Liver (tissue), 9 donors: Measurements from ENCODE around the gene GABPB1. TPM values are rescaled to one million over a fixed set of nuclear protein-coding genes. Genes with fewer than 3 reads are reported as not detected.

Experiments
- DNase-seq: peaks from one replicate; pipeline ENCODE4 v3.0.0-alpha.2; 2017; ENCODE audit warnings: low spot score
- H3K27ac ChIP-seq, 2 donors: one replicate each; pipeline ENCODE4 v1.7.0; 2013; ENCODE audit warnings: inconsistent platforms in 2 of 2, low read length in 2 of 2, control low read depth in 1 of 2, low read depth in 1 of 2, mild to moderate bottlenecking in 1 of 2
- H3K27me3 ChIP-seq, 4 donors: one replicate each; pipeline versions ENCODE4 v1.6.1 to v1.7.0; 2013; ENCODE audit warnings: low read length in 3 of 4, inconsistent platforms in 1 of 4, mild to moderate bottlenecking in 1 of 4, moderate library complexity in 1 of 4; ENCODE audit not compliant: control insufficient read depth in 4 of 4, insufficient read depth in 4 of 4
- H3K36me3 ChIP-seq, 4 donors: one replicate each; pipeline versions ENCODE4 v1.6.1 to v1.7.0; 2013; ENCODE audit warnings: low read length in 3 of 4, mild to moderate bottlenecking in 3 of 4, low read depth in 1 of 4, moderate library complexity in 1 of 4; ENCODE audit not compliant: control insufficient read depth in 4 of 4, insufficient read depth in 3 of 4
- H3K4me1 ChIP-seq, 4 donors: one replicate each; pipeline versions ENCODE4 v1.6.1 to v1.7.0; 2013; ENCODE audit warnings: low read length in 3 of 4, mild to moderate bottlenecking in 3 of 4, moderate library complexity in 1 of 4; ENCODE audit not compliant: control insufficient read depth in 4 of 4, insufficient read depth in 4 of 4
- H3K4me3 ChIP-seq, 3 donors: one replicate each; pipeline versions ENCODE4 v1.6.1 to v1.7.0; 2013; ENCODE audit warnings: low read length in 3 of 3, control low read depth in 1 of 3, low read depth in 1 of 3, mild to moderate bottlenecking in 1 of 3
- H3K9ac ChIP-seq, 2 donors: one replicate each; pipeline ENCODE4 v1.7.0; 2013; ENCODE audit warnings: low read length in 2 of 2, mild to moderate bottlenecking in 2 of 2, moderate library complexity in 2 of 2, control low read depth in 1 of 2, low read depth in 1 of 2
- H3K9me3 ChIP-seq, 4 donors: one replicate each; pipeline versions ENCODE4 v1.6.1 to v1.7.0; 2013; ENCODE audit warnings: low read length in 3 of 4; ENCODE audit not compliant: control insufficient read depth in 4 of 4
- EGR1 ChIP-seq, 2 donors: IDR thresholded peaks; 2 replicates each; pipeline ENCODE4 v1.6.1; 2016 to 2018; ENCODE audit warnings: antibody characterized with exemption in 2 of 2, low read depth in 2 of 2
- FOXA1 ChIP-seq: IDR thresholded peaks from 2 replicates; pipeline ENCODE4 v1.6.1; 2016; ENCODE audit warnings: antibody characterized with exemption
- GABPA ChIP-seq, 2 donors: IDR thresholded peaks in 1 of 2; conservative IDR thresholded peaks in 1 of 2; 2 replicates each; pipeline ENCODE4 v1.6.1; 2016; ENCODE audit warnings: antibody characterized with exemption in 2 of 2, mild to moderate bottlenecking in 1 of 2, moderate library complexity in 1 of 2
- HNF4A ChIP-seq, 2 donors: conservative IDR thresholded peaks; 2 replicates each; pipeline ENCODE4 v1.6.1; 2016; ENCODE audit warnings: antibody characterized with exemption in 2 of 2, mild to moderate bottlenecking in 2 of 2
- HNF4G ChIP-seq: IDR thresholded peaks from 2 replicates; pipeline ENCODE4 v1.6.1; 2016; ENCODE audit warnings: antibody characterized with exemption
- NR2F2 ChIP-seq: IDR thresholded peaks from 2 replicates; pipeline ENCODE4 v1.6.1; 2016; ENCODE audit warnings: antibody characterized with exemption
- RAD21 ChIP-seq, 2 donors: IDR thresholded peaks; 2 replicates each; pipeline ENCODE4 v1.6.1; 2016; ENCODE audit warnings: antibody characterized with exemption in 2 of 2, mild to moderate bottlenecking in 2 of 2
- RXRA ChIP-seq, 2 donors: IDR thresholded peaks; 2 replicates each; pipeline ENCODE4 v1.6.1; 2017 to 2018; ENCODE audit warnings: antibody characterized with exemption in 2 of 2, mild to moderate bottlenecking in 1 of 2
- SP1 ChIP-seq: IDR thresholded peaks from 2 replicates; pipeline ENCODE4 v1.6.1; 2018; ENCODE audit warnings: antibody characterized with exemption, mild to moderate bottlenecking
- TAF1 ChIP-seq: conservative IDR thresholded peaks from 2 replicates; pipeline ENCODE4 v1.6.1; 2016; ENCODE audit warnings: antibody characterized with exemption, mild to moderate bottlenecking
- YY1 ChIP-seq: IDR thresholded peaks from 2 replicates; pipeline ENCODE4 v1.6.1; 2016; ENCODE audit warnings: antibody characterized with exemption, mild to moderate bottlenecking
- WGBS: extraction: QIAGEN DNeasy Blood & Tissue Kit; methylation state at CpG from one replicate; pipeline ENCODE4 v1.1.7; 2013; 5-methylcytosine and 5-hydroxymethylcytosine counted together
- polyA plus RNA-seq, 2 donors: library from polyadenylated mRNA; stranded (reverse) in 1 of 2; unstranded in 1 of 2; fragments of 200-250 nt in 1 of 2; fragments of >200 nt in 1 of 2; fragmentation: Nextera tagmentation in 1 of 2; extraction: Ambion mirVana in 1 of 2; gene quantifications; one replicate each; pipeline versions ENCODE4 v1.2.1 to v1.2.3, GENCODE V29; 2013 to 2015
- total RNA-seq, 2 donors: library from RNA; depleted of rRNA; stranded (reverse); fragments of >200 nt; gene quantifications; one replicate each; pipeline ENCODE4 v1.2.3, GENCODE V29; 2014
- TF ChIP-seq, protein P1 (sequence below): IDR thresholded peaks from 2 replicates; pipeline ENCODE4 v1.6.1; 2016; ENCODE audit warnings: antibody characterized with exemption
- TF ChIP-seq, protein P2 (sequence below): IDR thresholded peaks from 2 replicates; pipeline ENCODE4 v1.6.1; 2016; ENCODE audit warnings: antibody characterized with exemption
- TF ChIP-seq, protein P3 (sequence below): IDR thresholded peaks from 2 replicates; pipeline ENCODE4 v1.6.1; 2016; ENCODE audit warnings: antibody characterized with exemption, mild to moderate bottlenecking
- TF ChIP-seq, protein P4 (sequence below): fragments of 150-350 bp; IDR thresholded peaks from 2 replicates; pipeline ENCODE4 v1.5.1; 2017; ENCODE audit warnings: improper control_type of control experiment, low read depth, low read length; ENCODE audit not compliant: missing input control
- TF ChIP-seq, protein P5 (sequence below): IDR thresholded peaks from 2 replicates; pipeline ENCODE4 v1.6.1; 2016; ENCODE audit warnings: antibody characterized with exemption
- donor health status: healthy.
- donor health status: healthy.
- donor health status: healthy.
- donor health status: healthy.
- donor health status: healthy.

GABPB1 gene
- total and polyA plus RNA-seq, 4 donors = 4.4 to 23.6 (median 9.8) TPM

DNA sequence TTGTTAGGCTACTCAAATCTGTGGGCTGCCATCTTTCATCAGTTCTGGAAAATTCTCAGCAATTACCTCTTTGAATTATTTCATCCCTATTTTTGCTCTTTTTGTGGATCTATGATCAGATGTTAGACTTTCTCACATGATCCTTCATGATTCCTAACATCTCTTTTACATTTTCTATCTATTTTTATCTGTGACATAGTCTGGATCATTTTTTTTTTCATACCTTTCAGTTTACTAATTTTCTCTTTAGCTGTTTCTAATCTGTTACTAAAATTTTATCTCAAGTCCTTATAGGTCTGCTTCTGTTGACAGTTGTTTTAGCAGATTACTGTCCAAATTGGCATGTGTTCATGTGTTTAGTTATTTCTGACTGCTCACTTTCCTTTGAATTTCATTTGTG is 47.2 kb downstream of the GABPB1 start:
- TF ChIP-seq, protein P1, sequence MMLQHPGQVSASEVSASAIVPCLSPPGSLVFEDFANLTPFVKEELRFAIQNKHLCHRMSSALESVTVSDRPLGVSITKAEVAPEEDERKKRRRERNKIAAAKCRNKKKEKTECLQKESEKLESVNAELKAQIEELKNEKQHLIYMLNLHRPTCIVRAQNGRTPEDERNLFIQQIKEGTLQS = no peak
- TF ChIP-seq, protein P2, sequence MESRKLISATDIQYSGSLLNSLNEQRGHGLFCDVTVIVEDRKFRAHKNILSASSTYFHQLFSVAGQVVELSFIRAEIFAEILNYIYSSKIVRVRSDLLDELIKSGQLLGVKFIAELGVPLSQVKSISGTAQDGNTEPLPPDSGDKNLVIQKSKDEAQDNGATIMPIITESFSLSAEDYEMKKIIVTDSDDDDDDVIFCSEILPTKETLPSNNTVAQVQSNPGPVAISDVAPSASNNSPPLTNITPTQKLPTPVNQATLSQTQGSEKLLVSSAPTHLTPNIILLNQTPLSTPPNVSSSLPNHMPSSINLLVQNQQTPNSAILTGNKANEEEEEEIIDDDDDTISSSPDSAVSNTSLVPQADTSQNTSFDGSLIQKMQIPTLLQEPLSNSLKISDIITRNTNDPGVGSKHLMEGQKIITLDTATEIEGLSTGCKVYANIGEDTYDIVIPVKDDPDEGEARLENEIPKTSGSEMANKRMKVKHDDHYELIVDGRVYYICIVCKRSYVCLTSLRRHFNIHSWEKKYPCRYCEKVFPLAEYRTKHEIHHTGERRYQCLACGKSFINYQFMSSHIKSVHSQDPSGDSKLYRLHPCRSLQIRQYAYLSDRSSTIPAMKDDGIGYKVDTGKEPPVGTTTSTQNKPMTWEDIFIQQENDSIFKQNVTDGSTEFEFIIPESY = no peak
- TF ChIP-seq, protein P3, sequence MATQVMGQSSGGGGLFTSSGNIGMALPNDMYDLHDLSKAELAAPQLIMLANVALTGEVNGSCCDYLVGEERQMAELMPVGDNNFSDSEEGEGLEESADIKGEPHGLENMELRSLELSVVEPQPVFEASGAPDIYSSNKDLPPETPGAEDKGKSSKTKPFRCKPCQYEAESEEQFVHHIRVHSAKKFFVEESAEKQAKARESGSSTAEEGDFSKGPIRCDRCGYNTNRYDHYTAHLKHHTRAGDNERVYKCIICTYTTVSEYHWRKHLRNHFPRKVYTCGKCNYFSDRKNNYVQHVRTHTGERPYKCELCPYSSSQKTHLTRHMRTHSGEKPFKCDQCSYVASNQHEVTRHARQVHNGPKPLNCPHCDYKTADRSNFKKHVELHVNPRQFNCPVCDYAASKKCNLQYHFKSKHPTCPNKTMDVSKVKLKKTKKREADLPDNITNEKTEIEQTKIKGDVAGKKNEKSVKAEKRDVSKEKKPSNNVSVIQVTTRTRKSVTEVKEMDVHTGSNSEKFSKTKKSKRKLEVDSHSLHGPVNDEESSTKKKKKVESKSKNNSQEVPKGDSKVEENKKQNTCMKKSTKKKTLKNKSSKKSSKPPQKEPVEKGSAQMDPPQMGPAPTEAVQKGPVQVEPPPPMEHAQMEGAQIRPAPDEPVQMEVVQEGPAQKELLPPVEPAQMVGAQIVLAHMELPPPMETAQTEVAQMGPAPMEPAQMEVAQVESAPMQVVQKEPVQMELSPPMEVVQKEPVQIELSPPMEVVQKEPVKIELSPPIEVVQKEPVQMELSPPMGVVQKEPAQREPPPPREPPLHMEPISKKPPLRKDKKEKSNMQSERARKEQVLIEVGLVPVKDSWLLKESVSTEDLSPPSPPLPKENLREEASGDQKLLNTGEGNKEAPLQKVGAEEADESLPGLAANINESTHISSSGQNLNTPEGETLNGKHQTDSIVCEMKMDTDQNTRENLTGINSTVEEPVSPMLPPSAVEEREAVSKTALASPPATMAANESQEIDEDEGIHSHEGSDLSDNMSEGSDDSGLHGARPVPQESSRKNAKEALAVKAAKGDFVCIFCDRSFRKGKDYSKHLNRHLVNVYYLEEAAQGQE = no peak
- TF ChIP-seq FOXA1 (no peak), GABPA (IDR thresholded peaks at IDR 0.05 in 1 of 2, conservative IDR thresholded peaks at IDR 0.05 in 1 of 2) (no peak), HNF4A (conservative IDR thresholded peaks at IDR 0.05) (no peak), TAF1 (no peak), RXRA (IDR thresholded peaks at IDR 0.05) (no peak), RAD21 (IDR thresholded peaks at IDR 0.05) (no peak), EGR1 (IDR thresholded peaks at IDR 0.05; ENCODE audit: low read depth in 2 of 2) (no peak), HNF4G (no peak)
- TF ChIP-seq, protein P4, sequence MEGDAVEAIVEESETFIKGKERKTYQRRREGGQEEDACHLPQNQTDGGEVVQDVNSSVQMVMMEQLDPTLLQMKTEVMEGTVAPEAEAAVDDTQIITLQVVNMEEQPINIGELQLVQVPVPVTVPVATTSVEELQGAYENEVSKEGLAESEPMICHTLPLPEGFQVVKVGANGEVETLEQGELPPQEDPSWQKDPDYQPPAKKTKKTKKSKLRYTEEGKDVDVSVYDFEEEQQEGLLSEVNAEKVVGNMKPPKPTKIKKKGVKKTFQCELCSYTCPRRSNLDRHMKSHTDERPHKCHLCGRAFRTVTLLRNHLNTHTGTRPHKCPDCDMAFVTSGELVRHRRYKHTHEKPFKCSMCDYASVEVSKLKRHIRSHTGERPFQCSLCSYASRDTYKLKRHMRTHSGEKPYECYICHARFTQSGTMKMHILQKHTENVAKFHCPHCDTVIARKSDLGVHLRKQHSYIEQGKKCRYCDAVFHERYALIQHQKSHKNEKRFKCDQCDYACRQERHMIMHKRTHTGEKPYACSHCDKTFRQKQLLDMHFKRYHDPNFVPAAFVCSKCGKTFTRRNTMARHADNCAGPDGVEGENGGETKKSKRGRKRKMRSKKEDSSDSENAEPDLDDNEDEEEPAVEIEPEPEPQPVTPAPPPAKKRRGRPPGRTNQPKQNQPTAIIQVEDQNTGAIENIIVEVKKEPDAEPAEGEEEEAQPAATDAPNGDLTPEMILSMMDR = no peak
- Histone ChIP-seq H3K4me1 (peaks cover 0 to 3% (median 0%) of the 10 kb centered on the region in 4 donors), H3K36me3 (peaks cover 0 to 9% (median 4%) of the 10 kb centered on the region in 4 donors), H3K9me3 (no peaks in the 10 kb centered on the region), H3K27me3 (no peaks in the 10 kb centered on the region), H3K4me3 (no peak overlapping the region), H3K9ac (no peak overlapping the region), H3K27ac (no peak overlapping the region)
- no peak for DNase-seq

DNA sequence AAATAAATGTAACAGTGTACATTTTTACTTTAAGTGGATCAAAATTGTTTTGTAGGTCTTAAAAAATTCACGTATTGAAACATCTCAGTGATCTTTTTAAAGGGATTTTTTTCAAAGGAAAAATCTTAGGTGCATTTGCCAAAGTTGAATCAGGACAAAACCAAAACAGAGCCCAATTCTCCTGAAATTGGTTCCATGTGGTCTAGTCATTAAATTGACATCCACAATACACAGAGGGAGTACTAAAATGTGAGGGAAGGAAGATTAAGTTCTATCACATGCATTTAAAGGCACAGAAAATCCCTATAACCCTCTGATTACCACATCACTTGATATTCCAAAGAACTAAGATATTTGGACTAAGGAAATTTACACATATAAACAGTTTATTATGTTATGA is 50.2 kb downstream of the GABPB1 start:
- Histone ChIP-seq H3K4me3 (no peak overlapping the region), H3K27ac (no peak overlapping the region), H3K27me3 (no peaks in the 10 kb centered on the region), H3K9me3 (no peaks in the 10 kb centered on the region), H3K4me1 (peaks cover 0 to 3% (median 0%) of the 10 kb centered on the region in 4 donors), H3K9ac (no peak overlapping the region), H3K36me3 (peaks cover 0 to 24% (median 15%) of the 10 kb centered on the region in 4 donors)
- no peak for DNase-seq
- 95% methylated on average over 1 of the region's 1 CpG for WGBS
- TF ChIP-seq HNF4G = no peak
- TF ChIP-seq RAD21 (IDR thresholded peaks at IDR 0.05) = no peak
- TF ChIP-seq, protein P3 = no peak
- TF ChIP-seq, protein P1 = no peak
- TF ChIP-seq SP1 = no peak
- no peak for TF ChIP-seq TAF1
- TF ChIP-seq, protein P4 = no peak
- TF ChIP-seq GABPA (IDR thresholded peaks at IDR 0.05 in 1 of 2, conservative IDR thresholded peaks at IDR 0.05 in 1 of 2) = no peak
- no peak for TF ChIP-seq NR2F2
- no peak for TF ChIP-seq HNF4A (conservative IDR thresholded peaks at IDR 0.05)
- TF ChIP-seq YY1 = no peak
- TF ChIP-seq FOXA1 = no peak
- TF ChIP-seq, protein P5, sequence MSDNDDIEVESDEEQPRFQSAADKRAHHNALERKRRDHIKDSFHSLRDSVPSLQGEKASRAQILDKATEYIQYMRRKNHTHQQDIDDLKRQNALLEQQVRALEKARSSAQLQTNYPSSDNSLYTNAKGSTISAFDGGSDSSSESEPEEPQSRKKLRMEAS = no peak
- no peak for TF ChIP-seq RXRA (IDR thresholded peaks at IDR 0.05)
